WI38 (cell line): Measurements from ENCODE around the gene RIN3.

Experiments
- H3K4me3 ChIP-seq: 2 replicates; pipeline ENCODE4 v1.5.1; 2011; ENCODE audit warnings: low read depth, mild to moderate bottlenecking, control low read depth, low read length
- CTCF ChIP-seq: IDR thresholded peaks from 2 replicates; pipeline ENCODE4 v1.5.1; 2012; ENCODE audit warnings: low read depth, mild to moderate bottlenecking, control low read depth, low read length

RIN3 gene

GRCh38 chr14:92475451-92476187 lies 38.0 kb upstream of the RIN3 start:
- no peak overlapping the region for H3K4me3 ChIP-seq
- no peak for TF ChIP-seq CTCF

- no peak for TF ChIP-seq CTCF
- H3K4me3 ChIP-seq: no peak overlapping the region
These were observed 32.7 kb upstream of the RIN3 start for GRCh38 chr14:92480856-92481255.

- TF ChIP-seq CTCF: peak; percentile 20; the same call in 1 of the 2 replicates
- H3K4me3 ChIP-seq: no peak overlapping the region
These were observed 32.2 kb upstream of the RIN3 start for GRCh38 chr14:92481386-92481785.

- no peak overlapping the region for H3K4me3 ChIP-seq
- no peak for TF ChIP-seq CTCF
These were observed 31.6 kb upstream of the RIN3 start for GRCh38 chr14:92481811-92482555.

GRCh38 chr14:92482621-92483319 lies 30.8 kb upstream of the RIN3 start:
- H3K4me3 ChIP-seq: no peak overlapping the region
- no peak for TF ChIP-seq CTCF

GRCh38 chr14:92484132-92484823 lies 29.3 kb upstream of the RIN3 start:
- H3K4me3 ChIP-seq: no peak overlapping the region
- TF ChIP-seq CTCF: no peak
